GM19099 (cell line): Measurements from ENCODE around the gene RBM4B.

ENCODE experiments used
- POLR2A ChIP-seq: IDR thresholded peaks from 3 replicates; pipeline ENCODE4 v1.6.1; 2011; ENCODE audit warnings: low read depth; ENCODE audit not compliant: insufficient read length; ENCODE audit errors: extremely low read depth

The RBM4B gene

GRCh38 chr11:66677599-66678375, at the start of gene RBM4B:
Gene RBM4B, minus strand, starts transcription at chr11:66677887. Its CDS starts 808 bp downstream, at chr11:66677079.
- TF ChIP-seq POLR2A: peak; percentile 84

- no peak for TF ChIP-seq POLR2A
Measured at GRCh38 chr11:66725647-66726046, 48.0 kb upstream of the RBM4B start.

- no peak for TF ChIP-seq POLR2A
Measured at GRCh38 chr11:66725114-66725513, 47.4 kb upstream of the RBM4B start.

- no peak for TF ChIP-seq POLR2A
Measured at GRCh38 chr11:66723693-66724092, 46.0 kb upstream of the RBM4B start.

- no peak for TF ChIP-seq POLR2A
Measured at GRCh38 chr11:66722745-66723651, 45.3 kb upstream of the RBM4B start.

GRCh38 chr11:66721939-66722338, 44.3 kb upstream of the RBM4B start:
- TF ChIP-seq POLR2A: no peak

GRCh38 chr11:66720899-66721470, 43.3 kb upstream of the RBM4B start:
- no peak for TF ChIP-seq POLR2A

- no peak for TF ChIP-seq POLR2A
Measured at GRCh38 chr11:66720223-66720898, 42.7 kb upstream of the RBM4B start.

GRCh38 chr11:66719111-66719872, 41.6 kb upstream of the RBM4B start:
- no peak for TF ChIP-seq POLR2A

- TF ChIP-seq POLR2A: no peak
Measured at GRCh38 chr11:66718320-66718971, 40.8 kb upstream of the RBM4B start.

- TF ChIP-seq POLR2A: no peak
Measured at GRCh38 chr11:66717925-66718319, 40.2 kb upstream of the RBM4B start.

GRCh38 chr11:66716996-66717395, 39.3 kb upstream of the RBM4B start:
- TF ChIP-seq POLR2A: no peak

- TF ChIP-seq POLR2A: no peak
Measured at GRCh38 chr11:66715346-66716085, 37.8 kb upstream of the RBM4B start.
